SK-N-SH (cell line): Measurements from ENCODE around the gene EIF6. TPM values are rescaled to one million over a fixed set of nuclear protein-coding genes. Genes with fewer than 3 reads are reported as not detected.

Source experiments
- CTCF ChIA-PET: fragments of 300-600, 350-600 bp; formaldehyde crosslinking; extraction: SDS; loops from one replicate; lab custom pipeline; 2021; lab: Yijun Ruan, JAX
- POLR2A ChIA-PET: fragments of 350-600 bp; sonication (Branson Sonifier 250); formaldehyde crosslinking; extraction: SDS; loops from one replicate; lab custom pipeline; 2020; ENCODE audit warnings: antibody characterized with exemption, inconsistent platforms; lab: Yijun Ruan, JAX
- DNase-seq: peaks from one replicate; pipeline ENCODE4 v3.0.0; 2012
- H2AFZ ChIP-seq: fragments of 200-600 bp; sonication (generic); 2 replicates; pipeline ENCODE4 v1.8.1; 2016; ENCODE audit warnings: antibody characterized with exemption, mild to moderate bottlenecking, low read depth
- H3F3A ChIP-seq: fragments of 200-600 bp; sonication (generic); replicated peaks from 2 replicates; pipeline ENCODE3; 2016; ENCODE audit warnings: antibody characterized with exemption, mild to moderate bottlenecking; ENCODE audit not compliant: insufficient read depth
- H3K27ac ChIP-seq, 2 experiments: fragments of 200-500 bp in 1 of 2; fragments of 200-600 bp in 1 of 2; sonication (Bioruptor generic) in 1 of 2; sonication (generic), shearing (Covaris generic) in 1 of 2; 2 replicates each; pipeline versions ENCODE4 v1.5.1 to v1.6.1; 2014 to 2016; ENCODE audit warnings: low read depth in 2 of 2, inconsistent platforms in 1 of 2, low read length in 1 of 2, mild to moderate bottlenecking in 1 of 2, mixed read lengths in 1 of 2
- H3K27me3 ChIP-seq: fragments of 200-600 bp; sonication (generic), shearing (Covaris generic); 2 replicates; pipeline ENCODE4 v1.6.1; 2016; ENCODE audit warnings: mixed run types; ENCODE audit not compliant: insufficient read depth
- H3K36me3 ChIP-seq, 2 experiments: fragments of 200-500 bp in 1 of 2; fragments of 200-600 bp in 1 of 2; sonication (Bioruptor generic) in 1 of 2; sonication (generic) in 1 of 2; replicated peaks in 1 of 2; 2 replicates each; pipeline versions ENCODE3 to v1.5.1; 2014 to 2016; ENCODE audit warnings: low read length in 1 of 2, mild to moderate bottlenecking in 1 of 2; ENCODE audit not compliant: insufficient read depth in 2 of 2, control insufficient read depth in 1 of 2
- H3K4me1 ChIP-seq, 2 experiments: fragments of 200-500 bp in 1 of 2; fragments of 200-600 bp in 1 of 2; sonication (Bioruptor generic) in 1 of 2; sonication (generic), shearing (Covaris generic) in 1 of 2; 2 replicates each; pipeline versions ENCODE4 v1.5.1 to v1.6.1; 2014 to 2016; ENCODE audit warnings: low read depth in 1 of 2, low read length in 1 of 2, mixed run types in 1 of 2; ENCODE audit not compliant: insufficient read depth in 2 of 2, control insufficient read depth in 1 of 2
- H3K4me2 ChIP-seq: fragments of 200-600 bp; sonication (generic), shearing (Covaris generic); 2 replicates; pipeline ENCODE4 v1.6.1; 2017; ENCODE audit warnings: mixed run types
- H3K4me3 ChIP-seq, 2 experiments: fragments of 200-500 bp in 1 of 2; fragments of 200-600 bp in 1 of 2; sonication (Bioruptor generic) in 1 of 2; sonication (generic), shearing (Covaris generic) in 1 of 2; 2 replicates each; pipeline versions ENCODE4 v1.5.1 to v1.8.1; 2014 to 2016; ENCODE audit warnings: low read depth in 2 of 2, inconsistent platforms in 1 of 2, low read length in 1 of 2, mild to moderate bottlenecking in 1 of 2, mixed read lengths in 1 of 2, moderate library complexity in 1 of 2
- H3K79me2 ChIP-seq: fragments of 200-600 bp; sonication (generic); 2 replicates; pipeline ENCODE4 v1.8.1; 2017; ENCODE audit warnings: mild to moderate bottlenecking; ENCODE audit not compliant: insufficient read depth
- H3K9ac ChIP-seq: fragments of 200-600 bp; sonication (generic); 2 replicates; pipeline ENCODE4 v1.6.1; 2017; ENCODE audit warnings: mixed run types
- H3K9me2 ChIP-seq: fragments of 200-600 bp; sonication (generic); 2 replicates; pipeline ENCODE4 v1.6.1; 2017; ENCODE audit warnings: mixed run types
- H3K9me3 ChIP-seq: fragments of 200-600 bp; sonication (generic); 2 replicates; pipeline ENCODE4 v1.6.1; 2017; ENCODE audit warnings: mixed run types, mild to moderate bottlenecking, moderate library complexity
- H4K20me1 ChIP-seq: fragments of 200-600 bp; sonication (generic); 2 replicates; pipeline ENCODE4 v1.6.1; 2017; ENCODE audit warnings: mild to moderate bottlenecking, mixed run types; ENCODE audit not compliant: insufficient read depth
- ELF1 ChIP-seq: IDR thresholded peaks from 2 replicates; pipeline ENCODE4 v1.4.0; 2012
- FOSL2 ChIP-seq: IDR thresholded peaks from 2 replicates; pipeline ENCODE4 v1.4.0; 2012; ENCODE audit warnings: low read depth, mild to moderate bottlenecking, moderate library complexity, borderline replicate concordance
- PBX3 ChIP-seq: IDR thresholded peaks from 2 replicates; pipeline ENCODE4; 2012
- RFX5 ChIP-seq: IDR thresholded peaks from 2 replicates; pipeline ENCODE4 v1.6.1; 2012; ENCODE audit warnings: mild to moderate bottlenecking, improper control_type of control experiment, low read length
- SMC3 ChIP-seq: IDR thresholded peaks from 2 replicates; pipeline ENCODE4 v1.6.1; 2012; ENCODE audit warnings: low read depth, low read length, improper control_type of control experiment
- TAF1 ChIP-seq: IDR thresholded peaks from 2 replicates; pipeline ENCODE4 v1.6.1; 2012; ENCODE audit warnings: low read depth, mild to moderate bottlenecking, low read length, moderate library complexity, borderline replicate concordance
- TCF12 ChIP-seq: IDR thresholded peaks from 2 replicates; pipeline ENCODE4 v1.4.0; 2012
- TEAD4 ChIP-seq: IDR thresholded peaks from 2 replicates; pipeline ENCODE4 v1.4.0; 2012; ENCODE audit warnings: mild to moderate bottlenecking, borderline replicate concordance; ENCODE audit not compliant: insufficient read depth
- WGBS: methylation state at CpG from one replicate; pipeline ENCODE4 v1.1.6; 2017; ENCODE audit warnings: low lambda C conversion rate; 5-methylcytosine and 5-hydroxymethylcytosine counted together
- polyA plus RNA-seq, 3 experiments: library from polyadenylated mRNA; depleted of rRNA; stranded (reverse); fragments of >200 nt; gene quantifications; 2 replicates each; pipeline ENCODE4 v1.2.3, GENCODE V29; 2012

Gene EIF6
- polyA plus RNA-seq, 1 of the 3 experiments (the other 2 are of a cell fraction), result 356 TPM

GRCh38 chr20:35303382-35303734, 18.8 kb upstream of the EIF6 start:
- no peaks in the 10 kb centered on the region for H3K27me3 ChIP-seq
- no peak overlapping the region for H3K4me3 ChIP-seq
- H3K79me2 ChIP-seq, result no peaks in the 10 kb centered on the region
- ChIA-PET POLR2A (interaction anchor here (2.5 kb wide), 1 partner anchor 151 kb away, joined by 6 read pairs; the partner anchor contains the start of gene CEP250), CTCF (interaction anchor here (0.5 to 16.5 kb wide), 26 partner anchors 8 to 160 kb away, joined by 3 to 323 read pairs (median 8); partner anchors contain the start of genes CEP250, EIF6 and GDF5)
- no peak overlapping the region for H2AFZ ChIP-seq
- no peaks in the 10 kb centered on the region for H3K9me3 ChIP-seq
- H3K9me2 ChIP-seq, result no peaks in the 10 kb centered on the region
- H3F3A ChIP-seq, result peaks cover 37% of the 10 kb centered on the region
- WGBS, result 78% methylated on average over 11 of the region's 11 CpGs
- H3K9ac ChIP-seq, result peak overlapping the region; percentile 30
- 0 out of 2 replicates have a peak overlapping the region, but pooled peaks have one; percentile 8 for H3K4me2 ChIP-seq
- no peaks in the 10 kb centered on the region for H3K36me3 ChIP-seq
- H4K20me1 ChIP-seq, result no peaks in the 10 kb centered on the region
- TF ChIP-seq SMC3, result no peak
- no peak for TF ChIP-seq TCF12
- DNase-seq, result no peak
- peaks cover 29 to 51% of the 10 kb centered on the region in 2 experiments; a peak in 3 of 4 replicates for H3K4me1 ChIP-seq
- peak overlapping the region in 1 of 2 experiments; percentile 97; a peak in 2 of 4 replicates for H3K27ac ChIP-seq

GRCh38 chr20:35302421-35303335, 18.1 kb upstream of the EIF6 start:
- no peaks in the 10 kb centered on the region for H3K36me3 ChIP-seq
- ChIA-PET CTCF (interaction anchor here (0.6 to 16.5 kb wide), 21 partner anchors 7 to 152 kb away, joined by 3 to 323 read pairs (median 8); partner anchors contain the start of genes CEP250, EIF6 and GDF5), POLR2A (interaction anchor here (0.6 to 2.5 kb wide), 2 partner anchors 137 to 152 kb away, joined by 5 to 6 read pairs; partner anchors contain the start of gene CEP250)
- peak overlapping the region; percentile 30; the same call in 1 of the 2 replicates for H3K9ac ChIP-seq
- H3K4me1 ChIP-seq, result peaks cover 22 to 45% of the 10 kb centered on the region in 2 experiments; a peak in 3 of 4 replicates
- TF ChIP-seq ELF1, result 0 out of 2 replicates have a peak, but pooled peaks have one; percentile 13
- no peak for TF ChIP-seq RFX5
- TF ChIP-seq SMC3, result no peak
- TF ChIP-seq TEAD4, result no peak
- TF ChIP-seq PBX3, result peak; percentile 23; the same call in 1 of the 2 replicates
- TF ChIP-seq TCF12, result peak; percentile 27; the same call in 1 of the 2 replicates
- TF ChIP-seq FOSL2, result peak; percentile 54; the same call in 1 of the 2 replicates
- TF ChIP-seq TAF1, result no peak
- no peaks in the 10 kb centered on the region for H3K79me2 ChIP-seq
- H3F3A ChIP-seq, result peaks cover 30% of the 10 kb centered on the region
- H3K4me2 ChIP-seq, result peak overlapping the region; percentile 8; the same call in 1 of the 2 replicates
- no peaks in the 10 kb centered on the region for H3K9me2 ChIP-seq
- no peaks in the 10 kb centered on the region for H4K20me1 ChIP-seq
- H2AFZ ChIP-seq, result no peak overlapping the region
- no peak for DNase-seq
- H3K9me3 ChIP-seq, result no peaks in the 10 kb centered on the region
- H3K27ac ChIP-seq, result peak overlapping the region in 1 of 2 experiments; percentile 97; a peak in 2 of 4 replicates
- no peaks in the 10 kb centered on the region for H3K27me3 ChIP-seq
- WGBS, result 53% methylated on average over 5 of the region's 6 CpGs
- no peak overlapping the region for H3K4me3 ChIP-seq
